Stimulated activated CD8-positive, alpha-beta memory T cell treated with anti-CD3 and anti-CD28 coated beads, Interleukin-4, amount 100 ng/mL, for 1 hour (primary cell): Measurements from ENCODE around the gene TFCP2L1.
"Not testable (repeated sequence)": the region's sequence is repeated elsewhere in the genome, so short reads cannot be mapped to it uniquely, and the experiment has no call there.

Experiments used
- DNase-seq, 2 donors: peaks; one replicate each; pipeline ENCODE4 v3.0.0-alpha.2; 2020; ENCODE audit warnings: low read depth in 2 of 2, low spot score in 1 of 2

Gene TFCP2L1

GRCh38 chr2:121272596-121272995 lies 12.4 kb downstream of the TFCP2L1 start:
- no peak for DNase-seq

- DNase-seq = not testable (repeated sequence)
Observed at GRCh38 chr2:121269436-121269835, 15.6 kb downstream of the TFCP2L1 start.

GRCh38 chr2:121266543-121267106 lies 18.4 kb downstream of the TFCP2L1 start:
- DNase-seq = no peak

GRCh38 chr2:121263996-121264715 lies 20.8 kb downstream of the TFCP2L1 start:
- DNase-seq = no peak

GRCh38 chr2:121260370-121261154 lies 24.4 kb downstream of the TFCP2L1 start:
- no peak for DNase-seq

- DNase-seq = no peak
Observed at GRCh38 chr2:121258051-121258450, 27.0 kb downstream of the TFCP2L1 start.

GRCh38 chr2:121257480-121257840 lies 27.5 kb downstream of the TFCP2L1 start:
- DNase-seq = no peak

- no peak for DNase-seq
Observed at GRCh38 chr2:121256720-121257479, 28.1 kb downstream of the TFCP2L1 start.

GRCh38 chr2:121255358-121255757 lies 29.6 kb downstream of the TFCP2L1 start:
- DNase-seq = no peak

GRCh38 chr2:121254748-121255147 lies 30.3 kb downstream of the TFCP2L1 start:
- no peak for DNase-seq

GRCh38 chr2:121253674-121254240 lies 31.2 kb downstream of the TFCP2L1 start:
- no peak for DNase-seq

GRCh38 chr2:121253021-121253673 lies 31.9 kb downstream of the TFCP2L1 start:
- no peak for DNase-seq

- no peak for DNase-seq
Observed at GRCh38 chr2:121251497-121251896, 33.5 kb downstream of the TFCP2L1 start.

- DNase-seq = no peak
Observed at GRCh38 chr2:121248766-121249343, 36.1 kb downstream of the TFCP2L1 start.

- DNase-seq = no peak
Observed at GRCh38 chr2:121247971-121248370, 37.0 kb downstream of the TFCP2L1 start.

GRCh38 chr2:121247534-121247933 lies 37.5 kb downstream of the TFCP2L1 start:
- DNase-seq = no peak

- no peak for DNase-seq
Observed at GRCh38 chr2:121246704-121247255, 38.2 kb downstream of the TFCP2L1 start.

GRCh38 chr2:121245913-121246312 lies 39.1 kb downstream of the TFCP2L1 start:
- no peak for DNase-seq

- DNase-seq = no peak
Observed at GRCh38 chr2:121245120-121245820, 39.7 kb downstream of the TFCP2L1 start.
